ENCODE data around the gene PTPN1.

GRCh38 chr20:50469176-50469723 is 40.9 kb upstream of the PTPN1 start:
- no peak for TF ChIP-seq POLR2A (IDR thresholded peaks at IDR 0.05)
- no peak for TF ChIP-seq CTCF (IDR thresholded peaks at IDR 0.05)

All from Peyer's patch (tissue), 4 donors.